Smooth muscle cell (in vitro differentiated cells): ENCODE results near the gene TP53RK. TPM values are rescaled to one million over a fixed set of nuclear protein-coding genes. Genes with fewer than 3 reads are reported as not detected.
A peak's percentile ranks its signal among the peaks of the same experiment; 100 is the strongest.

ENCODE experiments used
- DNase-seq: peaks from one replicate; lab custom pipeline; 2025; ENCODE audit not compliant: unreplicated experiment; lab: John Stamatoyannopoulos, UW
- H2AFZ ChIP-seq: fragments of 200-600 bp; sonication (generic); 2 replicates; pipeline ENCODE4 v1.6.0; 2016; ENCODE audit warnings: antibody characterized with exemption, low read depth, mild to moderate bottlenecking
- H3F3A ChIP-seq: fragments of 200-600 bp; sonication (generic); 2 replicates; pipeline ENCODE4 v1.6.0; 2017; ENCODE audit warnings: antibody characterized with exemption, low read depth
- H3K27ac ChIP-seq: fragments of 200-600 bp; sonication (generic); 2 replicates; pipeline ENCODE4 v1.5.1; 2016; ENCODE audit warnings: low read depth, mild to moderate bottlenecking
- H3K27me3 ChIP-seq: fragments of 200-600 bp; sonication (generic); 2 replicates; pipeline ENCODE4 v1.6.1; 2016; ENCODE audit warnings: low read depth, mild to moderate bottlenecking
- H3K36me3 ChIP-seq: fragments of 200-600 bp; sonication (generic); 2 replicates; pipeline ENCODE4 v1.5.1; 2016; ENCODE audit warnings: low read depth
- H3K4me1 ChIP-seq: fragments of 200-600 bp; sonication (generic); 2 replicates; pipeline ENCODE4 v1.5.1; 2016; ENCODE audit warnings: low read depth
- H3K4me2 ChIP-seq: fragments of 200-600 bp; sonication (generic); 2 replicates; pipeline ENCODE4 v1.6.0; 2016; ENCODE audit warnings: mild to moderate bottlenecking
- H3K4me3 ChIP-seq: fragments of 200-600 bp; sonication (generic); 2 replicates; pipeline ENCODE4 v1.5.1; 2016; ENCODE audit warnings: mild to moderate bottlenecking
- H3K79me2 ChIP-seq: fragments of 200-600 bp; sonication (generic); 2 replicates; pipeline ENCODE4 v1.6.0; 2016; ENCODE audit warnings: low read depth, mild to moderate bottlenecking
- H3K9ac ChIP-seq: fragments of 200-600 bp; sonication (generic); 2 replicates; pipeline ENCODE4 v1.6.0; 2016; ENCODE audit warnings: low read depth
- H3K9me3 ChIP-seq: fragments of 200-600 bp; sonication (generic); replicated peaks from 2 replicates; pipeline ENCODE4 v1.5.1; 2016; ENCODE audit warnings: low read depth
- H4K20me1 ChIP-seq: fragments of 200-600 bp; sonication (generic); 2 replicates; pipeline ENCODE4 v1.6.0; 2016; ENCODE audit warnings: low read depth
- CTCF ChIP-seq: fragments of 200-600 bp; sonication (generic); IDR thresholded peaks from 2 replicates; pipeline ENCODE4 v1.5.1; 2017; ENCODE audit warnings: borderline replicate concordance, mild to moderate bottlenecking, antibody characterized with exemption; ENCODE audit not compliant: insufficient read depth, poor library complexity, severe bottlenecking
- WGBS: methylation state at CpG from one replicate; pipeline ENCODE4 v1.1.7; 2016; ENCODE audit warnings: low lambda C conversion rate; 5-methylcytosine and 5-hydroxymethylcytosine counted together
- polyA plus RNA-seq: library from polyadenylated mRNA; unstranded; fragments of >200 nt; fragmentation: Nextera tagmentation; extraction: Ambion mirVana; gene quantifications from 2 replicates; pipeline ENCODE4 v1.2.1, GENCODE V29; 2016
- total RNA-seq: library from RNA; depleted of rRNA; stranded (reverse); fragments of >200 nt; gene quantifications from 2 replicates; pipeline ENCODE4 v1.2.3, GENCODE V29; 2014

Gene TP53RK
- total and polyA plus RNA-seq, 2 experiments from 2014 or later, result 26.5 to 30.9 TPM

DNA sequence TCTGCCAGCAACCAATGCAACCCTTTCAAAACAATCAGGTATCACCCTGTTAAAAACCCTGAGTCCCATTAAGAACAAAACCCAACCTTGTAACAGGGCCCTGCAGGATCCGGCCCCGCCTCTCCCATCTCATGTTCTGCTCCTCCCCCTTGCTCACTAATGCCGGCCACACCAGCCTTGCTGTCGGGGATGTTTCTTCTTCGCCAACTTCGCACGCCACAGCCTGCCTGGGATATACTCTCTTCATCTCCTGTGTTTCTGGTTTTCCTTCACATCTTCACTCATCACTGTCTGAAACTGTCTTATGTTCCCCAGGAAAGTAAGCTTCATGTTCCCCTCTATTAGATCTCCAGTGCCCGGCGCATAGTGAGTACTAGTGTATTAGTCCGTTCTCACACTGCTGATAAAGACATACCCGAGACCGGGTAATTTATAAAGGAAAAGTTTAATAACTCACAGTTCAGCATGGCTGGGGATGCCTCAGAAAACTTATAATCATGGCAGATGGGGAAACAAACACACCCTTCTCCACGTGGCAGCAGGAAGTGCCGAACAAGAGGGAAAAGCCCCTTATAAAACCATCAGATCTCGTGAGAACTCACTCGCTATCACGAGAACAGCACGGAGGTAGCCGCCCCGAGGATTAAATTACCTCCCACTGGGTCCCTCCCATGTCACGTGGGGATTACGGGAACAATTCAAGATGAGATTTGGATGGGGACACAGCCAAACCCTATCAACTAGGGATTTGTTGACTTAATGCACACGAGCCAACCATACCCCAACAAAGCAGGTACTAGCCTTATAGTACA, 5.1 kb downstream of the TP53RK start:
- Histone ChIP-seq H3K9me3 (no peaks in the 10 kb centered on the region), H3K27ac (peak overlapping the region; percentile 93), H3K79me2 (peaks cover 65% of the 10 kb centered on the region), H3K9ac (peak overlapping the region; percentile 80), H2AFZ (peak overlapping the region; percentile 25), H3K27me3 (no peaks in the 10 kb centered on the region), H3K36me3 (no peaks in the 10 kb centered on the region), H3F3A (peaks cover 20% of the 10 kb centered on the region), H3K4me3 (peak overlapping the region; percentile 53), H3K4me2 (peak overlapping the region; percentile 83), H3K4me1 (peaks cover 36% of the 10 kb centered on the region), H4K20me1 (peaks cover 41% of the 10 kb centered on the region)
- TF ChIP-seq CTCF, result no peak
- DNase-seq, result no peak
- WGBS, result 11% methylated on average over 23 of the region's 23 CpGs

- peaks cover 44% of the 10 kb centered on the region for H4K20me1 ChIP-seq
- peak overlapping the region; percentile 80 for H3K9ac ChIP-seq
- H3K79me2 ChIP-seq, result peaks cover 63% of the 10 kb centered on the region
- H2AFZ ChIP-seq, result no peak overlapping the region
- peak overlapping the region; percentile 93 for H3K27ac ChIP-seq
- H3K4me1 ChIP-seq, result peaks cover 36% of the 10 kb centered on the region
- H3K4me3 ChIP-seq, result peak overlapping the region; percentile 53
- WGBS, result 29% methylated on average over 8 of the region's 8 CpGs
- no peaks in the 10 kb centered on the region for H3K27me3 ChIP-seq
- H3K4me2 ChIP-seq, result peak overlapping the region; percentile 83
- H3F3A ChIP-seq, result peaks cover 18% of the 10 kb centered on the region
- TF ChIP-seq CTCF, result no peak
- no peaks in the 10 kb centered on the region for H3K9me3 ChIP-seq
- no peak for DNase-seq
- H3K36me3 ChIP-seq, result no peaks in the 10 kb centered on the region
These were observed 5.6 kb downstream of the TP53RK start for GRCh38 chr20:46683668-46683938.

DNA sequence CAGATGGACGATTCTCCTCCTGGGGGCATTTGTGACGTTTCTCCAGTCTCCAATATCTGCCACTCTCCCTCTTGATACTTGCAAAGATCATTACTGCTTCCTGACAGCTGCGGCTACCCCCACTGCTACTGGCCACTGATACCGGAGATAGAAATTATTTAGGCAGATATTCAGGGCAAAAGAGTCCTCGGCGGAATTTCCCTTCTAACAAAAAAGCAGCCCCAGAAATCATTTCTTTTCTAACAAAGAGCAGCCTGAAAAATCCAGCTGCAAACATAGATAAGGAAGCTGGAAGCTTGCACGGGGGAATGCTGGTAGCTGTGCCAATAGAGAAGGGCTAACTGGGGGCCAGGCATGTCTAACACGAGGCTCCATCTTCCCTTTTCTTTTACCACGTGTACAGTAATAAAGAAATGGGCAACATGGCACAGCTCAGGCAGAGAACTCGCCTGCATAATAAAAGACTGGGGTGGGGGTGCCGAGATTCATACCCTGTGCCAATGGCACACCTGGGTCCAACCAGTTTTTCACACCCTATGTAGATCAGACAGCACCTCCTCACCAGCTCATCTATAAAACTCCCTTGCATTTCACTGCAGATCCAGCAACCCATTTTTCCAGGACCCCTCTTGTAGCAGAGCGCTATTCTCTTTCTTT, 6.1 kb downstream of the TP53RK start:
- no peaks in the 10 kb centered on the region for H3K27me3 ChIP-seq
- peaks cover 15% of the 10 kb centered on the region for H3F3A ChIP-seq
- no peak overlapping the region for H2AFZ ChIP-seq
- no peak for TF ChIP-seq CTCF
- peak overlapping the region; percentile 83 for H3K4me2 ChIP-seq
- DNase-seq, result no peak
- no peaks in the 10 kb centered on the region for H3K36me3 ChIP-seq
- 62% methylated on average over 12 of the region's 12 CpGs for WGBS
- peak overlapping the region; percentile 80 for H3K9ac ChIP-seq
- no peaks in the 10 kb centered on the region for H3K9me3 ChIP-seq
- H3K79me2 ChIP-seq, result peaks cover 58% of the 10 kb centered on the region
- peaks cover 40% of the 10 kb centered on the region for H4K20me1 ChIP-seq
- peaks cover 32% of the 10 kb centered on the region for H3K4me1 ChIP-seq
- H3K27ac ChIP-seq, result peak overlapping the region; percentile 93
- H3K4me3 ChIP-seq, result peak overlapping the region; percentile 53
